Peyer's patch (tissue), 4 donors: ENCODE data around the gene PNPLA1.

Experiments
- CTCF ChIP-seq, 6 experiments: fragments of 450-650 bp in 4 of 6; fragments of 200-600 bp in 2 of 6; sonication (generic) in 1 of 6; IDR thresholded peaks; one replicate each; pipeline ENCODE4 v1.5.1; 2017 to 2019; ENCODE audit warnings: antibody characterized with exemption in 6 of 6, mild to moderate bottlenecking in 3 of 6, moderate library complexity in 1 of 6
- POLR2A ChIP-seq, 2 donors: fragments of 450-650 bp; IDR thresholded peaks; one replicate each; pipeline ENCODE4 v1.5.1; 2017; ENCODE audit warnings: antibody characterized with exemption in 2 of 2, mild to moderate bottlenecking in 2 of 2, moderate library complexity in 2 of 2

- no peak for TF ChIP-seq CTCF (IDR thresholded peaks at IDR 0.05)
- TF ChIP-seq POLR2A (IDR thresholded peaks at IDR 0.05): no peak
Measured at GRCh38 chr6:36224918-36225461, 44.9 kb upstream of the PNPLA1 start.
